Loucy (cell line): ENCODE results near the gene AMFR.

Experiments
- CTCF ChIP-seq: fragments of 200-600 bp; sonication (generic); conservative IDR thresholded peaks from 2 replicates; pipeline ENCODE4 v1.5.1; 2014; ENCODE audit warnings: mild to moderate bottlenecking, antibody characterized with exemption, low read length
- EZH2phosphoT487 ChIP-seq: fragments of 200-600 bp; IDR thresholded peaks from 2 replicates; pipeline ENCODE4 v1.6.1; 2018; ENCODE audit warnings: antibody characterized with exemption, mild to moderate bottlenecking, moderate library complexity, borderline replicate concordance

DNA sequence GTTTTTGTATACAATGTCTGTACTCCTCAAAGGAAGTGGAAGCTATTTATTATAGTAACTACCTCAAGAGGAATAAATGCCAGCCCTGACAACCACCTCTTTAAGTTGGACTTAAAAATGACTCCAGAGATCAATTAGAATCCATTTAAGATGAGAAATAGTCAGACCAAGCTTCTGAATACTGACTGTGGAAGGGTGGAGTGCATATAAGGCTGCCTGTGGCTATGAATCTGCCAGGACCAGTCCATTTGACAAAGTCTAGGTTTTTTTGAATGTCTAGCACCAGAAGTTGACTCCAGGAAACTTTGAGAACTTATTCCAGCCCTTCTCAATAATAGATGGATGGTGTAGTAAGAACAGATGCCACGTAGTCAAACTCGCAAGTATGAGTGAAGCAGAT lies 41.0 kb upstream of the AMFR start:
- no peak for TF ChIP-seq CTCF
- no peak for TF ChIP-seq EZH2phosphoT487
